Measurements from ENCODE around the gene POLDIP2. TPM values are rescaled to one million over a fixed set of nuclear protein-coding genes. Genes with fewer than 3 reads are reported as not detected.
A peak's percentile ranks its signal among the peaks of the same experiment; 100 is the strongest.

Gene POLDIP2
- polyA plus RNA-seq, 1 of the 3 experiments (the other 2 are of a cell fraction) = 98.1 TPM

DNA sequence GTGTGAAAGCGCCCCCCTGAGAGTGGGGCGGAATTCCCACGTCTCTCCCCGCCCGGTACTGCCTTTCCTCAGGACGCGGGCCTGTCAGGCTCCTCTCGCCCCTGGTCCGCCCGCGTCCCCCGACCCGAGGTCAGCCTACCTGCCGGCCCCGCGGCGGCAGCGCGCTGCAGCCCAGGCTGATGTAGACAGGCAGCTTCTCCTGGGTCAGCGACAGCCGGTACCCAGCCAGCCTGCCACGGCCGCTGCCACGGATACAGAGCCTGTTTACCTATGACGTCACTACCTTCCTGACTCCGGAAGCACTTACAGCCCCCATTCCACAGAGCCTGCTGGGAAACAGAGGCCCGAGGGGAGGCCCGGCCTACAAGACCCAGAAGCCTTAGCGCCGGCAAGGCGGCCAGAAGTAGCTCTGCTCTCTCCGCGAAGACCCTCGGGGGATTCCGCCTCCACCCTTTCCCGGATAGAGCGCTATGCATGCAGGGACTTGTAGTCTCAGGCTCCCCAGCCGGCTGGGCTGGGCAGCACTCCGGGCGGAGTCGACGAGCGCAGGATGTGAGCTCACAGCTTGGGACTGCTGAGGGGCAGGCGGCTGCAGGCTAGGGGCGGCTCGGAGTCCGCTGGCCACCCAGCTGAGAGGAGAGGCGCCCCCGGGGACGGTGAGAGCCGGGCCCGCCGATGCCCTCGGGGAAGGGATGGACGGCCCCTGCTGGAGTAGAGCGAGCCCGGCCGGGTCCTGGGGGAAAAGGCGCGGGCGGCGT is 21.9 kb downstream of the POLDIP2 start, which contains the start of the genes IFT20 and TNFAIP1:
TSS of gene IFT20 (minus strand) at position 272 of the 758 bp plus-strand sequence. CDS start 3,487 bp downstream, outside the sequence.
TSS of gene TNFAIP1 (plus strand) at position 561 of the 758 bp plus-strand sequence. CDS start 3,761 bp downstream, outside the sequence.
- Histone ChIP-seq H3K36me3 (replicated peaks in 1 of 2; ENCODE audit: control insufficient read depth in 1 of 2, insufficient read depth in 2 of 2, low read length in 1 of 2) (peaks cover 12 to 28% of the 10 kb centered on the region in 2 experiments), H3K4me2 (peak within 1 kb of the TSS; percentile 87), H3K9ac (peak within 1 kb of the TSS; percentile 90), H4K20me1 (ENCODE audit: insufficient read depth) (peaks cover 33% of the 10 kb centered on the region; the same call in 1 of the 2 replicates), H3K27ac (ENCODE audit: low read depth in 2 of 2, low read length in 1 of 2) (peak within 1 kb of the TSS; percentile 85 to 89), H3F3A (replicated peaks; ENCODE audit: insufficient read depth) (peaks cover 19% of the 10 kb centered on the region), H3K9me3 (no peaks in the 10 kb centered on the region), H3K79me2 (ENCODE audit: insufficient read depth) (peaks cover 89% of the 10 kb centered on the region), H3K4me1 (ENCODE audit: control insufficient read depth in 1 of 2, insufficient read depth in 2 of 2, low read depth in 1 of 2, low read length in 1 of 2) (peaks cover 11 to 21% of the 10 kb centered on the region in 2 experiments; a peak in 3 of 4 replicates), H3K9me2 (no peaks in the 10 kb centered on the region), H2AFZ (ENCODE audit: low read depth) (peak within 1 kb of the TSS; percentile 57; the same call in 1 of the 2 replicates), H3K27me3 (ENCODE audit: insufficient read depth) (no peaks in the 10 kb centered on the region), H3K4me3 (ENCODE audit: low read depth in 2 of 2, low read length in 1 of 2) (peak within 1 kb of the TSS; percentile 78 to 91)
- ChIA-PET POLR2A (interaction anchor here (0.9 to 2.3 kb wide), 11 partner anchors 9 to 384 kb away, joined by 3 to 25 read pairs (median 8); partner anchors contain the start of genes POLDIP2, RPL23A, SARM1 and SLC46A1), CTCF (interaction anchor here (0.7 to 3.8 kb wide), 14 partner anchors 10 to 579 kb away, joined by 3 to 19 read pairs (median 4); partner anchors contain the start of genes LYRM9, POLDIP2 and VTN)
- DNase-seq = peak; percentile 95
- TF ChIP-seq TCF12 (IDR thresholded peaks at IDR 0.05) (peak; percentile 42; the same call in 1 of the 2 replicates), EZH2phosphoT487 (IDR thresholded peaks at IDR 0.05; ENCODE audit: borderline replicate concordance, low read depth) (no peak), FOXJ3 (CRISPR knock-in tag; IDR thresholded peaks at IDR 0.05) (peak; percentile 80; the same call in 1 of the 2 replicates), ELF1 (IDR thresholded peaks at IDR 0.05) (peak; percentile 83), GABPA (IDR thresholded peaks at IDR 0.05; ENCODE audit: low read depth) (peak; percentile 97), MXI1 (IDR thresholded peaks at IDR 0.05; ENCODE audit: low read depth, low read length) (peak; percentile 94), TEAD4 (IDR thresholded peaks at IDR 0.05; ENCODE audit: borderline replicate concordance, insufficient read depth) (no peak), CHD2 (IDR thresholded peaks at IDR 0.05; ENCODE audit: low read length, partially characterized antibody) (peak; percentile 95), SIN3A (IDR thresholded peaks at IDR 0.05; ENCODE audit: borderline replicate concordance, low read depth, low read length) (peak; percentile 82; the same call in 1 of the 2 replicates), EP300 (IDR thresholded peaks at IDR 0.05; ENCODE audit: borderline replicate concordance in 1 of 2, low read depth in 1 of 2, low read length in 1 of 2) (no peak), JUND (IDR thresholded peaks at IDR 0.05) (no peak; the same call in 1 of the 2 replicates), RXRA (IDR thresholded peaks at IDR 0.05; ENCODE audit: borderline replicate concordance, low read depth) (no peak), GATA2 (CRISPR knock-in tag; IDR thresholded peaks at IDR 0.05) (no peak), RCOR1 (IDR thresholded peaks at IDR 0.05; ENCODE audit: low read length) (no peak), FOXM1 (IDR thresholded peaks at IDR 0.05; ENCODE audit: low read depth) (no peak), FOSL2 (IDR thresholded peaks at IDR 0.05; ENCODE audit: borderline replicate concordance, low read depth) (no peak), YY1 (IDR thresholded peaks at IDR 0.05; ENCODE audit: low read depth) (peak; percentile 70; the same call in 1 of the 2 replicates), MEF2A (IDR thresholded peaks at IDR 0.05; ENCODE audit: borderline replicate concordance, low read depth) (no peak), NRF1 (IDR thresholded peaks at IDR 0.05; ENCODE audit: low read depth, low read length) (peak; percentile 22; the same call in 1 of the 2 replicates), TAF1 (IDR thresholded peaks at IDR 0.05; ENCODE audit: borderline replicate concordance, low read depth, low read length) (peak; percentile 38), POLR2AphosphoS5 (IDR thresholded peaks at IDR 0.05; ENCODE audit: low read depth, low read length) (peak; percentile 75)
- TF ChIP-seq, protein P1, sequence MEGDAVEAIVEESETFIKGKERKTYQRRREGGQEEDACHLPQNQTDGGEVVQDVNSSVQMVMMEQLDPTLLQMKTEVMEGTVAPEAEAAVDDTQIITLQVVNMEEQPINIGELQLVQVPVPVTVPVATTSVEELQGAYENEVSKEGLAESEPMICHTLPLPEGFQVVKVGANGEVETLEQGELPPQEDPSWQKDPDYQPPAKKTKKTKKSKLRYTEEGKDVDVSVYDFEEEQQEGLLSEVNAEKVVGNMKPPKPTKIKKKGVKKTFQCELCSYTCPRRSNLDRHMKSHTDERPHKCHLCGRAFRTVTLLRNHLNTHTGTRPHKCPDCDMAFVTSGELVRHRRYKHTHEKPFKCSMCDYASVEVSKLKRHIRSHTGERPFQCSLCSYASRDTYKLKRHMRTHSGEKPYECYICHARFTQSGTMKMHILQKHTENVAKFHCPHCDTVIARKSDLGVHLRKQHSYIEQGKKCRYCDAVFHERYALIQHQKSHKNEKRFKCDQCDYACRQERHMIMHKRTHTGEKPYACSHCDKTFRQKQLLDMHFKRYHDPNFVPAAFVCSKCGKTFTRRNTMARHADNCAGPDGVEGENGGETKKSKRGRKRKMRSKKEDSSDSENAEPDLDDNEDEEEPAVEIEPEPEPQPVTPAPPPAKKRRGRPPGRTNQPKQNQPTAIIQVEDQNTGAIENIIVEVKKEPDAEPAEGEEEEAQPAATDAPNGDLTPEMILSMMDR (IDR thresholded peaks at IDR 0.05) = no peak
- TF ChIP-seq, protein P2, sequence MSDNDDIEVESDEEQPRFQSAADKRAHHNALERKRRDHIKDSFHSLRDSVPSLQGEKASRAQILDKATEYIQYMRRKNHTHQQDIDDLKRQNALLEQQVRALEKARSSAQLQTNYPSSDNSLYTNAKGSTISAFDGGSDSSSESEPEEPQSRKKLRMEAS (IDR thresholded peaks at IDR 0.05; ENCODE audit: low read depth) = peak; percentile 40; the same call in 1 of the 2 replicates
- TF ChIP-seq, protein P3, sequence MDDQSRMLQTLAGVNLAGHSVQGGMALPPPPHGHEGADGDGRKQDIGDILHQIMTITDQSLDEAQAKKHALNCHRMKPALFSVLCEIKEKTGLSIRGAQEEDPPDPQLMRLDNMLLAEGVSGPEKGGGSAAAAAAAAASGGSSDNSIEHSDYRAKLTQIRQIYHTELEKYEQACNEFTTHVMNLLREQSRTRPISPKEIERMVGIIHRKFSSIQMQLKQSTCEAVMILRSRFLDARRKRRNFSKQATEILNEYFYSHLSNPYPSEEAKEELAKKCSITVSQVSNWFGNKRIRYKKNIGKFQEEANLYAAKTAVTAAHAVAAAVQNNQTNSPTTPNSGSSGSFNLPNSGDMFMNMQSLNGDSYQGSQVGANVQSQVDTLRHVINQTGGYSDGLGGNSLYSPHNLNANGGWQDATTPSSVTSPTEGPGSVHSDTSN (IDR thresholded peaks at IDR 0.05) = no peak; the same call in 1 of the 2 replicates
- TF ChIP-seq, protein P4, sequence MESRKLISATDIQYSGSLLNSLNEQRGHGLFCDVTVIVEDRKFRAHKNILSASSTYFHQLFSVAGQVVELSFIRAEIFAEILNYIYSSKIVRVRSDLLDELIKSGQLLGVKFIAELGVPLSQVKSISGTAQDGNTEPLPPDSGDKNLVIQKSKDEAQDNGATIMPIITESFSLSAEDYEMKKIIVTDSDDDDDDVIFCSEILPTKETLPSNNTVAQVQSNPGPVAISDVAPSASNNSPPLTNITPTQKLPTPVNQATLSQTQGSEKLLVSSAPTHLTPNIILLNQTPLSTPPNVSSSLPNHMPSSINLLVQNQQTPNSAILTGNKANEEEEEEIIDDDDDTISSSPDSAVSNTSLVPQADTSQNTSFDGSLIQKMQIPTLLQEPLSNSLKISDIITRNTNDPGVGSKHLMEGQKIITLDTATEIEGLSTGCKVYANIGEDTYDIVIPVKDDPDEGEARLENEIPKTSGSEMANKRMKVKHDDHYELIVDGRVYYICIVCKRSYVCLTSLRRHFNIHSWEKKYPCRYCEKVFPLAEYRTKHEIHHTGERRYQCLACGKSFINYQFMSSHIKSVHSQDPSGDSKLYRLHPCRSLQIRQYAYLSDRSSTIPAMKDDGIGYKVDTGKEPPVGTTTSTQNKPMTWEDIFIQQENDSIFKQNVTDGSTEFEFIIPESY (IDR thresholded peaks at IDR 0.05; ENCODE audit: borderline replicate concordance, low read depth) = 0 out of 2 replicates have a peak, but pooled peaks have one; percentile 32
- 0% methylated on average over 32 of the region's 62 CpGs for WGBS (ENCODE audit: low lambda C conversion rate)

Data from SK-N-SH (cell line).